SHP77 (cell line): ENCODE data around the gene ALPG.
"Not testable (repeated sequence)": the region's sequence is repeated elsewhere in the genome, so short reads cannot be mapped to it uniquely, and the experiment has no call there.

ENCODE experiments used
- DNase-seq, 2 experiments: peaks; one replicate each; lab custom pipeline; 2025; lab: John Stamatoyannopoulos, UW

The ALPG gene

DNA sequence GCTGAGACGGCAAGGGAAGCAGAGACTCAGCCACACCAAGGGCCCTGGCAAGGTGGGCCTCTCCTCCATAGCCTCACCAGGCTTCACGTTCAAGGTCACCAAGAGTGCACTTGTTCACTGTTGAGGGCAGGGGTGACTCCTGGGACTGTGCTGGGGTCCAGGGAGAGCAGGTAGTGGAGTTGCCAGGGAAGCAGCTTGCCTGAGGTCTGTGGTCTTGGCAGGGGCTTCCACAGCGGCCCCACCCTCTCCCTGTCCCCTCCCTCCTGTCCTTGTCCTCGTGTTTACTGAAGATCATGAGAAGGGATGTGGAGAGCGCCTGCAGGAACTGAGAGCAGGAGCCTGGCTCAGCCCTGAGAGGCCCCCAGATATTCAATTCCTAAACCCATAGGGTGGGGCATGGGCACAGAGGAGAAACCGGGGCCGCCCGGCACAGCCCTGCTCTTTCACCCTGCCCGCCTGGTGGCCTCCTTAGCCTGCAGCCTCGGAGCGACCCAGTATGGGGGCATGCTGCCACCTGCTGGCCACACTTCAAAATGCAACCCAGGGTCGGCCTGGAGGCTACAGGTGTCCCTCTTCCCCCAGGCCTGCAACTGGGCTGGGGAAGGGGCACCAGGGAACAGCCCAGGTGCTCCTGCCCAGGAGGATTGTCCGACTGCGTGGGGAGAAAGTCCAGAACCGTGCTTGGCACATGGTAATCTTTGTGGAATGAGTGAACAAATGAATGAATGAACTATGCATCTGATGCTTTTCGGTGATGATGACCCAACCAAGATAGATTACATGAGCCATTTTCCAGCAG lies 33.8 kb downstream of the ALPG start:
- DNase-seq = peak; percentile 65 to 67

- DNase-seq = no peak
These were observed 34.6 kb downstream of the ALPG start for GRCh38 chr2:232441147-232441651.

DNA sequence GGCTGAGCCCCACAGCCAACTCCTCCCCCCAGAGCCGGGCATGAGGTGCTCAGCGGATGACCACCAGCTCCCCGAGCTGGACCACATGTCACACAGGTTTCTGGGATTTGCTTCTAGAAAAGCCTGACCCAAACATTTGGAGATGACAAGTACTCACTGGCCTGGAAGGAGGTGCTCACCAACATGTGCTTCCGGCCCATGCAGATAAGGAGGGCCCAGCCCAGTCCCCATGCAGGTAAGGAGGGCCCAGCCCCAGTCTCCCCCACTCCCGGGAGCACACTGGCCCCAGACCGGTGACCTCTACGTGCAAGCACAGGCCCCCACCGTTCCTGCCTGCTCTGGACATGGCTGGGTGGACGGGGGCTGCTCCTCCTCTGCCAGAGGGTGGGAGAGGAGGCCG lies 35.3 kb downstream of the ALPG start:
- not testable (repeated sequence) for DNase-seq

- not testable (repeated sequence) for DNase-seq
These were observed 35.8 kb downstream of the ALPG start for GRCh38 chr2:232442431-232442830.

DNA sequence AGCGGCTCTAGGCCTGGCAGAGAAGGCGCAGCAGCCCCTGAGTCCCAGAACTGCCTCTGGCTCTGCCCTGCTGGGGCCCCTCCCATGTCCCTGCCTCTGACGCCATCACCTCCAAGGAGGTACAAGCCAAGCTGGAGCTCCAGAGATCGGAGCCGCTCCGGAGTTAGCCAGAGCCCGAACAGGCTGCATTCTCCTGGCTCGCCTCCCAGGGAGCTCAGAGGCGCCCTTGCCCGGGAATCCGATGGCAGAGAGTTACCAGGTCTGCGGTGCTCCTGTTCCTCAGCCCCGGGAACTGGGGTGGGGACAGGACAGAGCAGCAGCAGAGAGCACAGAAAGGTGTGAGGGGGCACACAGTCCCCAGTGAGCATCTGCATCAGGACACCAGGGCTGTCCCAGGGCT lies 36.4 kb downstream of the ALPG start:
- DNase-seq = not testable (repeated sequence)

- DNase-seq = not testable (repeated sequence)
These were observed 37.2 kb downstream of the ALPG start for GRCh38 chr2:232443669-232444408.

GRCh38 chr2:232444409-232445148 lies 37.9 kb downstream of the ALPG start:
- DNase-seq = peak; percentile 47 to 63

- not testable (repeated sequence) for DNase-seq
These were observed 38.7 kb downstream of the ALPG start for GRCh38 chr2:232445149-232445885.

- DNase-seq = not testable (repeated sequence)
These were observed 39.7 kb downstream of the ALPG start for GRCh38 chr2:232446266-232446777.

- DNase-seq = no peak
These were observed 40.5 kb downstream of the ALPG start for GRCh38 chr2:232447091-232447620.

DNA sequence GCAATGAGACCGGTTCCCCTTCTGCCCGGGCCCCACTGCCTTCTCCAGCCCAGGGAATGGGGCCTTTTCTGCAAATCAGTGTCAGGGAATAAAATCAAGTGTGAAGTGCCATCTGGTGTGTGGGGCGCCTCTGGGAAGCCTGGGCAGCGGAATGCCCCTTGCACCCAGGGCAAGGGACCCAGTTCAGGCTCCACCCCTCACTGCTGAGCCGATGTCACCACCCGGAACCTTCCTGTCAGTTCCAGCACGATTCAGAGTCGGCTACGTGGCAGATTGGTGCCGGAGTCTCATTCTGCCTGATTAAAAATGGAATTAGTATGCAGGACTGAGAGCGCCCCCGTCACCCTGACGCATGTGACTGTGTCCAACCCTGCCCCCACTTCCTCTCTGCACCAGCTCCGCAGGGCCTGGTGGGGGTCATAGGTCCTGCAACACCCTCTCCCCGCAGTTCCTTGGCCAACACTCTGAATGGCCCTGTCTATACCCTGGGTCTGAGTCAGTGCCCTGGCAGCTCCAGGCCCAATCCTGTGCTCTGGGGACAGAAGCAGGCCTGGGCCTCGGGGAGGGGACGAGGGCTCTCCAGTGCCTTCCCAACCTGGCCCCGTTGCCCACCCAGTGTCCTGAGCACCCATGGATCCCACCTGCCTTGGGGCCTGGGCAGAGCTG lies 41.1 kb downstream of the ALPG start:
- no peak for DNase-seq

GRCh38 chr2:232448304-232448690 lies 41.7 kb downstream of the ALPG start:
- no peak for DNase-seq

GRCh38 chr2:232449964-232450363 lies 43.3 kb downstream of the ALPG start:
- peak in 1 of 2 experiments; percentile 44 for DNase-seq

GRCh38 chr2:232451645-232452044 lies 45.0 kb downstream of the ALPG start:
- not testable (repeated sequence) for DNase-seq

- no peak for DNase-seq
These were observed 48.0 kb downstream of the ALPG start for GRCh38 chr2:232454630-232455029.

- DNase-seq = no peak
These were observed 49.0 kb downstream of the ALPG start, which contains the start of gene ALPI for GRCh38 chr2:232455426-232456255. Gene ALPI, plus strand, starts transcription at chr2:232456153. Its CDS starts 47 bp downstream, at chr2:232456200.

DNA sequence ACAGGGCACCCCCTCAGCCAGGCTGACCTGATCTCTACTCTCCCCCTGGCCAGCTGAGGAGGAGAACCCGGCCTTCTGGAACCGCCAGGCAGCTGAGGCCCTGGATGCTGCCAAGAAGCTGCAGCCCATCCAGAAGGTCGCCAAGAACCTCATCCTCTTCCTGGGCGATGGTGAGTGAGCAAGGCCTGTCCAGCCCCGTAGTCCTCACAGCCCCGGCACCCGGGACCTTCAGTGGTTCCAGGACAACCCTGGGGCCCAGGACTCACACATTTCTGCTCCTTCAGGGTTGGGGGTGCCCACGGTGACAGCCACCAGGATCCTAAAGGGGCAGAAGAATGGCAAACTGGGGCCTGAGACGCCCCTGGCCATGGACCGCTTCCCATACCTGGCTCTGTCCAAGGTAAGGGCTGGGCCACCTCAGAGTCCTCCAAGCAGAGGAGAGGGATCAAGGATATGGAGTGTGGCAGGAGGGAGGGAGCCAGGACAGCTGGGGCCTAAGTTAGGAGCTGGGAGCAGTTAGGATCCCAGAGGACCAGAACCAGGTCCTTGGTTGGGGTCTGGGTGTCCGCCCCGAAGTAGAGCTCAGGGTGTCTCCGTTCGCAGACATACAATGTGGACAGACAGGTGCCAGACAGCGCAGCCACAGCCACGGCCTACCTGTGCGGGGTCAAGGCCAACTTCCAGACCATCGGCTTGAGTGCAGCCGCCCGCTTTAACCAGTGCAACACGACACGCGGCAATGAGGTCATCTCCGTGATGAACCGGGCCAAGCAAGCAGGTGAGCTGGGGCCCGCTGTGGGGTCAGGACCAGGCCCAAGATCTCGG lies 49.9 kb downstream of the ALPG start:
- no peak for DNase-seq
